HG03139 (cell line): ENCODE results near the gene ZNF677.
"Not testable (repeated sequence)": the region's sequence is repeated elsewhere in the genome, so short reads cannot be mapped to it uniquely, and the experiment has no call there.

ENCODE experiments used
- ATAC-seq: cut with Tn5 transposase; IDR thresholded peaks from one replicate; pipeline ENCODE4 v1.9.1; 2021; ENCODE audit not compliant: unreplicated experiment

Gene ZNF677

GRCh38 chr19:53254411-53255341 is at the start of gene ZNF677:
TSS of gene ZNF677 (minus strand) at chr19:53254873. CDS start at chr19:53251550, 3,323 bp downstream.
- ATAC-seq = peak; percentile 61

GRCh38 chr19:53301341-53301740 is 46.7 kb upstream of the ZNF677 start:
- ATAC-seq = not testable (repeated sequence)

GRCh38 chr19:53294786-53295441 is 40.2 kb upstream of the ZNF677 start:
- ATAC-seq = no peak

- no peak for ATAC-seq
Observed at GRCh38 chr19:53290758-53291549, 36.3 kb upstream of the ZNF677 start.

- ATAC-seq = no peak
Observed at GRCh38 chr19:53285087-53285486, 30.4 kb upstream of the ZNF677 start.

- not testable (repeated sequence) for ATAC-seq
Observed at GRCh38 chr19:53281947-53282346, 27.3 kb upstream of the ZNF677 start.

GRCh38 chr19:53275480-53275879 is 20.8 kb upstream of the ZNF677 start:
- ATAC-seq = no peak

- ATAC-seq = no peak
Observed at GRCh38 chr19:53272044-53272443, 17.4 kb upstream of the ZNF677 start.

GRCh38 chr19:53269861-53270260 is 15.2 kb upstream of the ZNF677 start:
- not testable (repeated sequence) for ATAC-seq

GRCh38 chr19:53267623-53268022 is 12.9 kb upstream of the ZNF677 start, which contains the start of gene VN1R4:
TSS of gene VN1R4 (minus strand) at chr19:53267723. CDS start at chr19:53267665, 58 bp downstream.
- ATAC-seq = not testable (repeated sequence)

- not testable (repeated sequence) for ATAC-seq
Observed at GRCh38 chr19:53257715-53258342, 3.2 kb upstream of the ZNF677 start, which contains the start of gene VN1R2. TSS of gene VN1R2 (plus strand) at chr19:53258292. CDS start at chr19:53258376, 84 bp downstream.

GRCh38 chr19:53246498-53246897 is 8.2 kb downstream of the ZNF677 start:
- ATAC-seq = no peak

GRCh38 chr19:53237114-53237777 is 17.4 kb downstream of the ZNF677 start:
- no peak for ATAC-seq

GRCh38 chr19:53224606-53225005 is 30.1 kb downstream of the ZNF677 start:
- ATAC-seq = no peak

- ATAC-seq = not testable (repeated sequence)
Observed at GRCh38 chr19:53222716-53223115, 32.0 kb downstream of the ZNF677 start.

GRCh38 chr19:53212703-53213320 is 41.9 kb downstream of the ZNF677 start:
- ATAC-seq = no peak

GRCh38 chr19:53211554-53211953 is 43.1 kb downstream of the ZNF677 start:
- not testable (repeated sequence) for ATAC-seq

- no peak for ATAC-seq
Observed at GRCh38 chr19:53196777-53197396, 57.8 kb downstream of the ZNF677 start.
